ENCODE results near the gene TTBK2. TPM values are rescaled to one million over a fixed set of nuclear protein-coding genes. Genes with fewer than 3 reads are reported as not detected.

The TTBK2 gene
- total RNA-seq, 1 donor, result 15.2 TPM

GRCh38 chr15:42735382-42736165, 185.0 kb downstream of the TTBK2 start:
- Histone ChIP-seq H2AFZ (ENCODE audit: low read length) (peak overlapping the region; percentile 13), H3K27me3 (ENCODE audit: insufficient read depth, low read length) (no peaks in the 10 kb centered on the region)

GRCh38 chr15:42734076-42734672, 186.4 kb downstream of the TTBK2 start:
- H3K4me3 ChIP-seq (ENCODE audit: insufficient read depth, low read length), result no peak overlapping the region
- H3K4me2 ChIP-seq (ENCODE audit: insufficient read depth, low read length), result no peak overlapping the region
- H3K4me1 ChIP-seq (ENCODE audit: insufficient read depth, low read length), result peaks cover 11% of the 10 kb centered on the region
- no peaks in the 10 kb centered on the region for H3K9me3 ChIP-seq (ENCODE audit: low read depth, low read length)
- H4K20me1 ChIP-seq (ENCODE audit: insufficient read depth, low read length), result peaks cover 18% of the 10 kb centered on the region
- no peaks in the 10 kb centered on the region for H3K27me3 ChIP-seq (ENCODE audit: insufficient read depth, low read length)
- H2AFZ ChIP-seq (ENCODE audit: low read length), result no peak overlapping the region
- peaks cover 26% of the 10 kb centered on the region for H3K79me2 ChIP-seq (ENCODE audit: insufficient read depth, low read length)
- H3K36me3 ChIP-seq (ENCODE audit: insufficient read depth, low read length), result peaks cover 46% of the 10 kb centered on the region
- no peak for DNase-seq (ENCODE audit: insufficient read length, low spot score, missing footprints)
- H3K27ac ChIP-seq (ENCODE audit: low read depth, low read length), result no peak overlapping the region
- no peak for TF ChIP-seq CTCF (IDR thresholded peaks at IDR 0.05; ENCODE audit: extremely low read depth, low read depth, low read length)

More at GRCh38 chr15:42735382-42736165, 185.0 kb downstream of the TTBK2 start:
- Histone ChIP-seq H3K4me2 (ENCODE audit: insufficient read depth, low read length) (peak overlapping the region; percentile 72), H3K36me3 (ENCODE audit: insufficient read depth, low read length) (peaks cover 39% of the 10 kb centered on the region), H4K20me1 (ENCODE audit: insufficient read depth, low read length) (peaks cover 18% of the 10 kb centered on the region), H3K9me3 (ENCODE audit: low read depth, low read length) (no peaks in the 10 kb centered on the region), H3K4me3 (ENCODE audit: insufficient read depth, low read length) (peak overlapping the region; percentile 92), H3K79me2 (ENCODE audit: insufficient read depth, low read length) (peaks cover 26% of the 10 kb centered on the region), H3K27ac (ENCODE audit: low read depth, low read length) (no peak overlapping the region), H3K4me1 (ENCODE audit: insufficient read depth, low read length) (peaks cover 11% of the 10 kb centered on the region)
- DNase-seq (ENCODE audit: insufficient read length, low spot score, missing footprints), result peak; percentile 66
- no peak for TF ChIP-seq CTCF (IDR thresholded peaks at IDR 0.05; ENCODE audit: extremely low read depth, low read depth, low read length)

DNA sequence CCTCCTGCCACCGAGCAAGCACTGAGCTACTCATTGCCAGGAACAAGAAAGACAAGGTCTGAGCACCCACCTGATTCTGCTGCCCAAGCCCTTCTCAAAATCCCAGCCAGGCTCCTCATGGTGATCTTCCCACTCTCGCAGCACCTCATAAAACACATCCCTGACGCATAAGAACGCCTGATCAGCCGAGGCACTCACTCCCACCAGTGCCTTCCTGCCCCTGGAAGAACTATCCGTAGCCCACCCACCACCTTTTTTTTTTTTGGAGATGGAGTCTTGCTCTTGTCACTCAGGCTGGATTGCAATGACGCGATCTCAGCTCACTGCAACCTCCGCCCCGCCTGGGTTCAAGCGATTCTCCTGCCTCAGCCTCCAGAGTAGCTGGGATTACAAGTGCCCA, 187.6 kb downstream of the TTBK2 start:
- peaks cover 55% of the 10 kb centered on the region for H3K36me3 ChIP-seq (ENCODE audit: insufficient read depth, low read length)
- no peak for TF ChIP-seq CTCF (IDR thresholded peaks at IDR 0.05; ENCODE audit: extremely low read depth, low read depth, low read length)
- no peak overlapping the region for H3K4me2 ChIP-seq (ENCODE audit: insufficient read depth, low read length)
- no peak overlapping the region for H2AFZ ChIP-seq (ENCODE audit: low read length)
- H3K27me3 ChIP-seq (ENCODE audit: insufficient read depth, low read length), result no peaks in the 10 kb centered on the region
- H3K9me3 ChIP-seq (ENCODE audit: low read depth, low read length), result no peaks in the 10 kb centered on the region
- no peak overlapping the region for H3K4me3 ChIP-seq (ENCODE audit: insufficient read depth, low read length)
- peaks cover 18% of the 10 kb centered on the region for H4K20me1 ChIP-seq (ENCODE audit: insufficient read depth, low read length)
- H3K79me2 ChIP-seq (ENCODE audit: insufficient read depth, low read length), result peaks cover 26% of the 10 kb centered on the region
- no peak overlapping the region for H3K27ac ChIP-seq (ENCODE audit: low read depth, low read length)
- DNase-seq (ENCODE audit: insufficient read length, low spot score, missing footprints), result no peak
- peaks cover 11% of the 10 kb centered on the region for H3K4me1 ChIP-seq (ENCODE audit: insufficient read depth, low read length)

Measured in osteoblast (primary cell).